Stimulated activated CD4-positive, alpha-beta T cell treated with anti-CD3 and anti-CD28 coated beads, Interleukin-1b, Interleukin-23, amount 100 ng/mL, for 48 hours (primary cell): ENCODE measurements around the gene ZNF597.

Experiments used
- DNase-seq: peaks from one replicate; pipeline ENCODE4 v3.0.0-alpha.2; 2020

Gene ZNF597

DNA sequence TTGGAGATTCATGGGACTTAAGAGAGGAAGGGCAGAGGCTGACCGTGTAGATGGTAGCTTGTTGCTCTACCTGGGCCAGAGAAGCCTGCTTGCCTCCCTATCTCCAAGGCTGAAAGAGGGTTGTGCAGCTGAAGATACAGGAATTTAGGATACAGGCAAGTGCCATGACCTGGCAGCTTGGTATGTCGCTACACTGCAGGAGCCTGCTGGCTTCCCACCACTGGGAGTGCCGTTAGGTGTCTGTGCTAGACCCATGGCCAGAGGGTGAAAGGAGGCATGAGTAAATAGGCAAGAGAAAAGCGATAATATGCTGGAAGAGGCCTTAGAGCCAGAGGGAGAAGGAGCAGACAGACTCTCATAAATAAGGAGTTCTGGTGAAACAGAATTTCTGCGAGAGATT is 10.8 kb upstream of the ZNF597 start:
- no peak for DNase-seq

DNA sequence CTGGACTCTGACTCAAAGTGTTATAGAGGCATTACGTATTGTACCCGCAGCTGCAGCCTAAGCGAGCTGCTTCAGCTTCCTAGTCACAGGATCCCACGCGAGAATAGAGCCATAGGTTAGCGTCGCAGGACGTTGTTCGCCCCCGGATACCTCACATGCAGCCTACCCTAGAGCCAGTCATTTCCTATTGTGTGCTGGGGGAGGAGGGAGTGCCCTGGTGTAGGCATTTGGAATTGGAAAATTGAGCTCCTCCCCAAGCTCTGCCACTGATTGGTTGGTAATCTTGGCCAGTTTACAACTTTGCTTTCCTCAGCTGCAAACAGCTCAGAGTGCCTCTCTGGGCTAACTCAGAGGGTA is 706 bp upstream of the ZNF597 start:
- peak; percentile 66 for DNase-seq

DNA sequence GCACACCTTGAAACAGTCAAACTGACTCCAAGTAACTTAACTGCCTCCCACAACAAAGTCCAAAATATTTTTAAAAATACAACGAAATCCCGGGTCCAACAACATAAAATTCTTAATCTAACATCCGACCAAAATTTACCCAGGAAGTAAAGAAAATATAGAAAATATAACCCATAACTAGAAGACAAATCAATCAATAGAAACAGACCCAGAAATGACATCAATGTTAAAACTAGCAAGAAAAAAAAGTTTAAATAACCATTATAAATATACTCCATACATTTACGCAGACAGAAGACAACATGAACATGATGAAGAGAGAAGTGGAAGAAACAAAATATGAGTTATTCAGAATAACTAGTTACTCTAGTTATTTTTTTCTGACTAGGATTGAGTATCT is 3.7 kb downstream of the ZNF597 start:
- no peak for DNase-seq

DNA sequence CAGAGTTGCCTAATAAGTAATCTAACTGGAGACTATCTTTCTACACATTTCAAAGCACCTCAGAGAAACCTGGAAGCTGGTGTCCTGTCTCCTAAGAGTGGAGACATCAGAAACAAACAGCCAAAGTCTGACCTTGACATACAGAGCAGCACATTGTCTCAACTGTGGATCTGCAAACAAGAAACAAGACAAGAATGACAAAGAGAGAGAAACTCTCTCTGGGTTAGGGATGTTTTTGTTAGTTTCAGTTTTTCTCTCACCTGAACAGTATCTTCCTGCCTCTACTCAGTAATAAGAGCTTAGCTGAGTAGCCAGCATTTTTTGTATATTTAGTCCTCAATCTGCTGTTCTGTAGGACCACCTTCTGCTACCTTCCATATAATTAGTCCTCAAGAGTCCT is 8.9 kb downstream of the ZNF597 start:
- DNase-seq: no peak

DNA sequence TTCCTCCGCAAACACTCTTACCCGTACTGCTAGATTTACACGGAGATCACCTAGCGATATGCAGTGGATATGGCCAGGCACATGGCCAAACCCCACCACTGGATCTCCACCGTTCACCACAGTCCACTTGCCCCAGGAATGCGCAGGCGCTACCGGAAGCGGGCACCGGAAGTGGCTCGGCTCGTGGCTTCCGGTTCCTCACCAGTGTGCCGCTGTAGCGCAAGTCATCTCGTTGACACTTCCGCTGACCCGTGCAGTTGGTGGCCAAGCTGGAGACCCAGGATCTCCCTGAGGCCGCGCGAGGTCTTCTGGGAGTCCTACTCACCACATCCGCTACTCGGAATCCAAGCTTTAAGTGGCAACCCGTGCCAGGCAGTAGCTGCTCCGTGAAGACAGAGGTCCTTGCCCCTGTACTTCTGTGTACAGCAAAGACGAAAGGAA is 11.5 kb downstream of the ZNF597 start:
- peak; percentile 73 for DNase-seq

DNA sequence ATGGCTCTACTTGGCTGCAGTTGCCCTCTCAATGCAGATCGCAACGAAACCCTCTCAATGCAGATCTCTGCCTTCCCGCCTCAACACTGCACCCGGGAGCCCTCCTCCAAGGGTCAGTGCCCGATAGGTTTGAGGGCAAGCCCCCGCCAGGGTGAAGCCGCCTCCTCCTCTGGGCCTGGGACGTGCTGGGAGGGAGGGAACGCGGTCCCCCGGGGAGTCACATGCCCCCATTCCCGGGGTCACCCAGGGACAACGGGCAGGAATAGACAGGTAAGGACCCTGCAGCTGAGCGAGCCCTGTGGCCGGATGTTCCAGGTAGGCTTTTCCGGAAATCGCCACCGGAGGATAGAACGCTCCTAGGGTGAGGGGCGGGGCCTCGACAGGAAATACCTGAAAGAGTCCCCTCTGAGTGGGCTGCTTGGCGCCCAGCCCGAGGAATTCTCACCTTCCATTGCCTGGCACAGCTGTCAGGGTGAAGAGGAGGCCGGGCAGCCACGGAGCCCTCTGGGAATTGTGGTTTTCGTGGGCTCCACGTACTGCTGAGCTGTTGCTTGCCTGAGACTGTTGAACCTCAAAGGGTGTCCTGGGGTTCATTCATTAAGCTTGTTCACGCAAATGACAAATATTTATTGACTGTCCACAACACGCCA is 29.4 kb downstream of the ZNF597 start:
- no peak for DNase-seq

DNA sequence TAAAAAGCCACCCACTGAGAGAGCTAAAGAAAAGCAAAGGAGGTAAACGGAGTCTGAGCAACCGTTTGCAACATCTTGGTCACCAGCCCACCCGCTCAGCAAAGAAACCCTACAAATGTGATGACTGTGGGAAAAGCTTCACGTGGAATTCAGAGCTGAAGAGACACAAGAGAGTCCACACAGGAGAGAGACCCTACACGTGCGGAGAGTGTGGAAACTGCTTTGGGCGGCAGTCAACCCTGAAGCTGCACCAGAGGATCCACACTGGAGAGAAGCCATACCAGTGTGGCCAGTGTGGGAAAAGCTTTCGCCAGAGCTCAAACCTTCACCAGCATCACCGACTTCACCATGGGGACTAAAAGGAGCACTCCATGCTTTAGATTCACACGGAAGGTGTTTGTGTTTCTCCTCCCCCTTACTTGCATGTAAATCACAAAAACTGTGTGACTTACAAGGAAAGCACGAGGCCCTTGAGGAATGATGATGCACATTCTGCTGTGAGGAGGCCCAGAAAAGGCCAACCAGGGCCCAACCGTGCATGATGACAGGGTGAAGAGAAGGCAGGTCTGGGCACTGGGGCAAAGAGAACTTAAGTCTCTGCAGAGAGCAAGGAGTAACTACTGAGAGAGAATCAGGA is 34.6 kb downstream of the ZNF597 start:
- DNase-seq: no peak

DNA sequence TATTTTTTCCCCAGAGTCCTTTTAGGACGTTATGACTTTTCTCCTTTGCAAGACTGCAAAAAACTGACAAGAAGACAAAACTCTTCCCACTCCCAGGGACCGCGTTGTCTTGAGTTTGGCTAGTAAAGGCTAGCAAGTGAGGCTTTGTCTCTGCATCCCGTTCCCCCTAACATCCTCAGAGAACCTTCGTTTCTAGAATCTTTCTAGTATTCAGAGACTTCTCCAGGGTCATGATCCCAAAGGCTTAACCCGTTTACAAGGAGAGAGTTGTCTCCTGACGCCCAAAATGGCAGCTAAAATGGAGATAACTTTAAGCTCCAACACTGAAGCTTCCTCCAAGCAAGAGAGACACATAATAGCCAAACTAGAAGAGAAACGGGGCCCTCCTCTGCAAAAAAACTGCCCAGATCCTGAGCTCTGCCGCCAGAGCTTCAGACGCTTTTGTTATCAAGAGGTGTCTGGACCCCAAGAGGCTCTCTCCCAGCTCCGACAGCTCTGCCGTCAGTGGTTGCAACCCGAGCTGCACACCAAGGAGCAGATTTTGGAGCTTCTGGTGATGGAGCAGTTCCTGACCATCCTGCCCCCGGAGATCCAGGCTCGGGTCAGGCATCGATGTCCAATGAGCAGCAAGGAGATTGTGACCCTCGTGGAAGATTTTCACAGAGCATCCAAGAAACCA is 41.4 kb downstream of the ZNF597 start:
- DNase-seq: no peak

DNA sequence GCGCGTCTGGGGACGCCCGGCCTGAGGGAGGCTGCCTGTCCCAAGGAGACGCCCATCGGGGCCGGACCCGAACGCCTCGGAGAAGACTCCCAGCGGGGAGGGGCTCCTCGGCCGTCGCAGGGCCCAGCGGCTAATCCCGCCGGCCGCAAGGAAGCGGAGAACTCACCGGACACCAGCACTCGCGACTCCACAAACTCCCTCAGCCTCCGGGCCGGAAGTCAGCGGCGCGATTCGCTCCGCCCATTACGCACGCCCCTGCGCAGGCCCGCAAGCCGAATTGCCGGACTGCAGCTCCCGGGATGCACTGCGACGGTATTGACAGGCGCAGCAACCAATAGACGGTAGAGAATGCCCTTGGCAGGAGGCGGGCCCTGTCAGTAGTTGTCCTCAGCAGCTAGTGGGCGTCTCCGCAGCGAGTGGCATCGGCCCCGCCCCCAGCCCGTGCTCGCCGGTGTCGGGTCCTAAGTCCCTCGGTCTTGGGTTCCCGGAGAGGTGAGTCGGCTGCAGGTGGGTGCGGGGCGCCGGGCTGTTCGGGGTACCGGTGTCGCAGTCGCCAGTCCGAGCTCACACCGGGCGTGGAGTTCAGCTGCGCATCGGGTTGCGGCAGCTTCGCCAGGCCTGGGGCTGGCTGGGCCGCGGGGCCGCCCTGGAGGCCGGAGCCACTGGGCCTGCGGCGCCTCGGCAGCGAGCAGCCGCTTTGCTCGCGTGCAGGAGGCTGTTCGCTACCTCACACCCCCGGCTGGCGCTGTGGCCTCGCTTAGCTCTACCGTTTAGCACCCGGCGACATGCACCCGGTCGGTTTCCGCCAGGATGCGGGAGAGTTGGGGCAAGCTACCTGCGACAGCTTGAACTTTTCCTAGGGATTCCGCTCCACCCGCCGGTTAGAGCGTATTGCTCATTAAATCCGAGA is 42.3 kb downstream of the ZNF597 start, which contains the start of the genes ZNF174 and ZSCAN32:
Gene ZNF174, plus strand, starts transcription at position 437 of the 910 bp plus-strand sequence. CDS start 790 bp downstream, outside the sequence.
Gene ZSCAN32, minus strand, starts transcription at position 226 of the 910 bp plus-strand sequence. CDS start 3,447 bp downstream, outside the sequence.
- peak; percentile 99 for DNase-seq

DNA sequence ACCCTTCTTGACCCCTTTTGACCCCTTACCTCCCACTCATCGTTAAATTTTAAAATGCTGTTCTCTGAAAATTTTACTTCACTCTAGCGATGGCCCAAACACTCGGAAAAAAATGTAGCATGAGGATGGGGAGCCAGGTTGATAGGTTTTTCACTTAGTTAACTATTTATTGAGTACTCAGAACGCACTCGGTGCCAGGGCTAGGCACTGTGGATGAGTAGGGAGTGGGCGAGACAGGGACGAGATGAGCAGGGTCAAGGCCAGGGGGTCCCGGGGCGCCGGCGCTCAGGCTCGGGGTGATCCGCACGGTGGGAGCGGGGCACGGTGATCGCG is 42.9 kb downstream of the ZNF597 start:
- no peak for DNase-seq

DNA sequence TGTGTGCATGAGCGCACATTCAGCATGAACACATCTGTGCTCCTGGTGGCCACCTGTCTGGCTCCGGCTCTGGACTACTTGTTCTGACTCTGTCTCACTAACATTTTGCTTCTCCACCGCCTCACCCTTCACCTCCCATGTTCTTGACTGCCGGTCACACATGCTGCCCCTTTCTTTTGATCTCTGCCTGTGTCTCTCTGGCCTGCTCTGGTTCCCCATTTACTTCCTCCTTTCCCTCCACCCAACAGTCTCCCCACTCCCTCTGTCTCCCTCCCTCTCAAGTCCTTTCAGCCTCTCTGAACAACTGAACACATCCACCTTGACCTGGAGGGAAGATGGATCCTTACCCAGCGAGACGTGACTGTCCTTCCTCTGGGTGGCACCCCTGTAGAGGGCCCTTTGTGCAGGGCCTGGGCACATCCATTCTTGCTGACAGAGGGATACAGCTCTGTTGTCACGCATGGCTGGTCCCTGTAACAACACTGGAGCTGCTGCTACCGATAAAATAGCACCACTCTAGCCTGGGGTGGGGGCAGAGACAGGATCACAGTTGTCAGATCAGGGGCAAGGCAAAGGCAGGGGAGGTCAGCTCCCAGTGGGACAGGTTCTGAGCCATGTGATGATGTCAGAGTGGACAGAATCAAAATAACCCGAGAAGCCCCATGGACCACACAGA is 53.5 kb downstream of the ZNF597 start:
- no peak for DNase-seq

DNA sequence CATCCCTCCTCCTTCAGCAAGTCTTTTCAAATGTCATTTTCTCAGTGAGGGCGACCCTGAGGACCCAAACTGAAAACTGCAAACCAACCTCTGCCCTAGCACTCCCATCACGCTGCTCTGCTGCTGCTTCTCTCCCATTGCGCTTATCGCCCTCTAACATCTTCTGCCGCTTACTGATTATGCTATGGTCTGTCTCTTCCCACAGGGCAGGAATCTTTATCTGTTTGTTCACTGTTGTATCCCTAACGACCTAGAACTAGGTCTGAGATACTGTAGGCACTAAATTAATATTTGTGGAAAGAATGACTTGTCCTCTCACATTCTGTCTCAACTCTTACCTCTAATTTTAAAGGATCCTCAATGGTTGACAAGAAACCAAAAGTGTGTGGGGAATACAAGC is 55.0 kb downstream of the ZNF597 start:
- DNase-seq: no peak

DNA sequence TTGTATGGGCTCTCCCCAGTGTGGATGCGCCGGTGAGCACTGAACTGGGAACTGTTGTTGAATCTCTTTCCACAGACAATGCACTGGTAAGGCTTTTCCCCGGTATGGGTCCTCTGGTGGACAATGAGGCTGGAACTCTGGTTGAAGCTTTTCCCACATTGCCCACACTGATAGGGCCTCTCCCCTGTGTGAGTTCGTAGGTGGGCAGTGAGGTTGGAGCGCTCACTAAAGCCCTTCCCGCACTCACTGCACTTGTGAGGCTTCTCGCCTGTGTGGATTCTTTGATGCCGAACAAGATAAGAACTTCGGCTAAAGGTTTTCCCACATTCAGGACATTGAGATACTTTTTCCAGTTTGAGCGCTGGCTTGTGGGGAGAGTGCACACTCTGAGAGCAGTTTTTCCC is 60.3 kb downstream of the ZNF597 start:
- DNase-seq: no peak
